Heart right ventricle (tissue), 16 donors: Measurements from ENCODE around the gene PRND. TPM values are rescaled to one million over a fixed set of nuclear protein-coding genes. Genes with fewer than 3 reads are reported as not detected.
A peak's percentile ranks its signal among the peaks of the same experiment; 100 is the strongest.

Experiments used
- ATAC-seq, 8 donors: fragments of 200-7000 bp; cut with Tn5 transposase; one replicate each; pipeline ENCODE4 v1.9.1; 2020; ENCODE audit warnings: mild to moderate bottlenecking in 8 of 8, moderate library complexity in 8 of 8, moderate number of reproducible peaks in 1 of 8
- DNase-seq, 2 donors: peaks; one replicate each; pipeline ENCODE4 v3.0.0-alpha.2; 2020
- H3K27ac ChIP-seq, 10 donors: fragments of 200-600 bp; sonication (generic) in 2 of 10; one replicate each; pipeline versions ENCODE4 v1.5.0 to v1.8.0; 2020 to 2022; ENCODE audit warnings: mild to moderate bottlenecking in 3 of 10
- H3K27me3 ChIP-seq, 7 donors: fragments of 200-600 bp; one replicate each; pipeline ENCODE4 v1.8.0; 2021 to 2022; ENCODE audit warnings: mild to moderate bottlenecking in 2 of 7
- H3K36me3 ChIP-seq, 9 donors: fragments of 200-600 bp; sonication (generic) in 1 of 9; one replicate each; pipeline versions ENCODE4 v1.5.0 to v1.8.0; 2020 to 2022; ENCODE audit warnings: mild to moderate bottlenecking in 2 of 9
- H3K4me1 ChIP-seq, 9 donors: fragments of 200-600 bp; sonication (generic) in 1 of 9; one replicate each; pipeline versions ENCODE4 v1.5.0 to v1.8.0; 2020 to 2022; ENCODE audit warnings: mild to moderate bottlenecking in 4 of 9
- H3K4me3 ChIP-seq, 10 donors: fragments of 200-600 bp; sonication (generic) in 2 of 10; one replicate each; pipeline versions ENCODE4 v1.5.0 to v1.8.0; 2020 to 2022; ENCODE audit warnings: mild to moderate bottlenecking in 7 of 10, moderate library complexity in 2 of 10
- H3K9me3 ChIP-seq, 11 donors: fragments of 200-600 bp in 10 of 11; sonication (generic) in 2 of 11; one replicate each; pipeline versions ENCODE4 v1.5.0 to v1.8.0; 2013 to 2022; ENCODE audit warnings: mild to moderate bottlenecking in 2 of 11, control low read depth in 1 of 11, moderate library complexity in 1 of 11
- WGBS, 2 donors: extraction: QIAGEN DNeasy Blood & Tissue Kit; methylation state at CpG; one replicate each; pipeline ENCODE4 v1.1.7; 2013; ENCODE audit warnings: inconsistent platforms in 1 of 2; 5-methylcytosine and 5-hydroxymethylcytosine counted together
- intact Hi-C, 10 donors: fragments of 100-400 bp; cut with DNase I; formaldehyde crosslinking; loops; one replicate each; pipeline versions ENCODE4 v1.11.1 to v1.14.2; 2022
- polyA plus RNA-seq, 2 donors: library from polyadenylated mRNA; stranded (reverse); fragments of 200-250 nt; gene quantifications; one replicate each; pipeline ENCODE4 v1.2.3, GENCODE V29; 2013
- total RNA-seq, 10 donors: library from RNA; stranded (reverse); fragmentation: NEBNext Ultra II Directional in 3 of 10; extraction: Animal tissue kit (Norgen Biotek cat#: 25700) in 3 of 10; gene quantifications; one replicate each; pipeline versions ENCODE4 v1.2.1 to v1.2.4, GENCODE V29; 2021 to 2023
- TF ChIP-seq, protein P1 (sequence below), 9 donors: fragments of 200-600 bp; sonication (generic) in 2 of 9; IDR thresholded peaks; one replicate each; pipeline versions ENCODE4 v1.5.0 to v1.8.0; 2021 to 2022; ENCODE audit warnings: antibody characterized with exemption in 9 of 9, mild to moderate bottlenecking in 5 of 9, moderate library complexity in 1 of 9
- donor health status: Arrhythmogenic right ventricular cardiomyopathy.
- donor health status: ischemic (EF 13 %, LVEDD 7.1; RV severe dilation, severe dysfunction).
- donor health status: healthy with polysubstance abuse.
- donor health status: DM: no; HTN: yes; CAD: no.
- donor health status: DM: no; HTN: no; CAD: no.
- donor health status: ischemic (EF 25% LVEDD 6.9; RV normal size, moderate dysfunction).
- donor health status: ischemic (EF 25% LVEDD 5.7; RV mildly dilated, moderate dysfunction).
- donor health status: healthy.
- donor health status: DM: yes; HTN: yes; CAD: no.
- donor health status: Ischemic cardiomyopathy.
- donor health status: ischemic (EF 35%, LVEDD 5.7; RV mildly dilated, moderate dysfunction).
- donor health status: nonischemic (EF 11% LVEDD 7.7; RV severe dilation, severe dysfunction).
- donor health status: DM: yes; HTN: yes; CAD: no.
- donor health status: PGD.
- donor health status: ischemic (EF 29% LVEDD 5.4; RV normal size, mild dysfunction).
- donor health status: nonischemic (EF 23%, LVEDD 6.1; RV moderate dilation, normal function).

The PRND gene
- total and polyA plus RNA-seq, 12 donors, result 0.06 to 0.17 (median 0.10) TPM; not detected in 8

GRCh38 chr20:4683261-4683660 is 38.4 kb upstream of the PRND start:
- 86 to 89% methylated on average over 2 of the region's 2 CpGs for WGBS, 2 donors

DNA sequence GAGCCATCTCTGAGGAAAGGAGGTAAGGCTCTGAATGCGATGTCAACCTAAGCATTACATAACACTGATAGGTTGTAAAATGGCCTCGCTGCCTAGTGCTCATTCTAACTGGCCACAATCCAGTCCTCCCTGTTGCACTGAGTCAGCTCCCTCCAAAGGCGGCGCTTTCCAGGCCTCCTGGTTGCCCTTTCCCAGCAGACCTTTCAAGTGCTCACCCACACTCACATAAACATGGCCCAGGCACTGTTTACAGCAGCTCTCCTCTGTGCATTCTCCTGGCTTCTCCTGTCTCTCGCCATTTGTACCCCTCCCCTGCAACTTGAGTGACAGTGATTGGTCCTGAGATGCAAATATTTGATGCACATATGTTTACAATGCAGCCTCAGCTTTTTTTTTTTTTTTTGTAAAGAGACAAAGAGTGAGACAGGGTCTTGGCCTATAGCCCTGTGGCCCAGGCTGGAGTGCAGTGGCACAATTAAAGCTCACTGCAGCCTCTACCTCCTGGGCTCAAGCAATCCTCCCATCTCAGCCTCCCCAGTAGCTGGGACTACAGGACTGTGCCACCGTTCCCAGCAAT is 36.8 kb upstream of the PRND start:
- Histone ChIP-seq H3K4me3 (no peak overlapping the region), H3K27ac (peak overlapping the region in 4 of 10 donors; percentile 94 to 98 (median 96)), H3K9me3 (no peaks in the 10 kb centered on the region), H3K4me1 (peaks cover 6 to 66% (median 35%) of the 10 kb centered on the region in 9 donors), H3K36me3 (no peaks in the 10 kb centered on the region), H3K27me3 (no peaks in the 10 kb centered on the region)
- WGBS, 2 donors, result 81 to 83% methylated on average over 6 of the region's 6 CpGs
- no peak for ATAC-seq
- TF ChIP-seq, protein P1, sequence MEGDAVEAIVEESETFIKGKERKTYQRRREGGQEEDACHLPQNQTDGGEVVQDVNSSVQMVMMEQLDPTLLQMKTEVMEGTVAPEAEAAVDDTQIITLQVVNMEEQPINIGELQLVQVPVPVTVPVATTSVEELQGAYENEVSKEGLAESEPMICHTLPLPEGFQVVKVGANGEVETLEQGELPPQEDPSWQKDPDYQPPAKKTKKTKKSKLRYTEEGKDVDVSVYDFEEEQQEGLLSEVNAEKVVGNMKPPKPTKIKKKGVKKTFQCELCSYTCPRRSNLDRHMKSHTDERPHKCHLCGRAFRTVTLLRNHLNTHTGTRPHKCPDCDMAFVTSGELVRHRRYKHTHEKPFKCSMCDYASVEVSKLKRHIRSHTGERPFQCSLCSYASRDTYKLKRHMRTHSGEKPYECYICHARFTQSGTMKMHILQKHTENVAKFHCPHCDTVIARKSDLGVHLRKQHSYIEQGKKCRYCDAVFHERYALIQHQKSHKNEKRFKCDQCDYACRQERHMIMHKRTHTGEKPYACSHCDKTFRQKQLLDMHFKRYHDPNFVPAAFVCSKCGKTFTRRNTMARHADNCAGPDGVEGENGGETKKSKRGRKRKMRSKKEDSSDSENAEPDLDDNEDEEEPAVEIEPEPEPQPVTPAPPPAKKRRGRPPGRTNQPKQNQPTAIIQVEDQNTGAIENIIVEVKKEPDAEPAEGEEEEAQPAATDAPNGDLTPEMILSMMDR (IDR thresholded peaks at IDR 0.05), result no peak
- intact Hi-C loops, result no loop called here
- no peak for DNase-seq

More at GRCh38 chr20:4683261-4683660, 38.4 kb upstream of the PRND start:
- TF ChIP-seq, protein P1 (IDR thresholded peaks at IDR 0.05), result no peak
- intact Hi-C loops, result no loop called here
- H3K36me3 ChIP-seq, result no peaks in the 10 kb centered on the region
- DNase-seq (no peak), ATAC-seq (no peak)
- peak overlapping the region in 1 of 10 donors; percentile 52 for H3K27ac ChIP-seq
- no peak overlapping the region for H3K4me3 ChIP-seq
- H3K4me1 ChIP-seq, result peaks cover 3 to 51% (median 23%) of the 10 kb centered on the region in 9 donors
- H3K9me3 ChIP-seq, result no peaks in the 10 kb centered on the region
- H3K27me3 ChIP-seq, result no peaks in the 10 kb centered on the region

- H3K27me3 ChIP-seq, result no peaks in the 10 kb centered on the region
- peaks cover 7 to 75% (median 42%) of the 10 kb centered on the region in 9 donors for H3K4me1 ChIP-seq
- H3K9me3 ChIP-seq, result no peaks in the 10 kb centered on the region
- no peak for ATAC-seq
- TF ChIP-seq, protein P1 (IDR thresholded peaks at IDR 0.05), result no peak
- intact Hi-C loops, result no loop called here
- H3K4me3 ChIP-seq, result peak overlapping the region; percentile 82 to 95 (median 87)
- peaks cover 0 to 6% (median 0%) of the 10 kb centered on the region in 9 donors for H3K36me3 ChIP-seq
- WGBS, 2 donors, result 14 to 15% methylated on average over 8 of the region's 8 CpGs
- no peak for DNase-seq
- H3K27ac ChIP-seq, result peak overlapping the region; percentile 92 to 99 (median 96)
These were observed 35.8 kb upstream of the PRND start for GRCh38 chr20:4685923-4686221.

GRCh38 chr20:4688305-4688704 is 33.4 kb upstream of the PRND start:
- Histone ChIP-seq H3K4me1 (peaks cover 3 to 66% (median 41%) of the 10 kb centered on the region in 9 donors), H3K27me3 (no peaks in the 10 kb centered on the region), H3K4me3 (peak overlapping the region in 4 of 10 donors; percentile 82 to 95 (median 92)), H3K27ac (peak overlapping the region in 9 of 10 donors; percentile 59 to 99 (median 96)), H3K36me3 (peaks cover 0 to 11% (median 0%) of the 10 kb centered on the region in 9 donors), H3K9me3 (no peaks in the 10 kb centered on the region)
- intact Hi-C loops, result no loop called here
- no peak for DNase-seq
- WGBS, 2 donors, result 45 to 51% methylated on average over 2 of the region's 2 CpGs
- no peak for ATAC-seq
- TF ChIP-seq, protein P1 (IDR thresholded peaks at IDR 0.05), result no peak
